ENCODE measurements around the gene KRTAP4-4.
"Not testable (repeated sequence)": the region's sequence is repeated elsewhere in the genome, so short reads cannot be mapped to it uniquely, and the experiment has no call there.

The KRTAP4-4 gene

GRCh38 chr17:41147531-41148204 is 12.9 kb downstream of the KRTAP4-4 start:
- no peak for DNase-seq

GRCh38 chr17:41145261-41145660 is 15.3 kb downstream of the KRTAP4-4 start:
- no peak for DNase-seq

DNA sequence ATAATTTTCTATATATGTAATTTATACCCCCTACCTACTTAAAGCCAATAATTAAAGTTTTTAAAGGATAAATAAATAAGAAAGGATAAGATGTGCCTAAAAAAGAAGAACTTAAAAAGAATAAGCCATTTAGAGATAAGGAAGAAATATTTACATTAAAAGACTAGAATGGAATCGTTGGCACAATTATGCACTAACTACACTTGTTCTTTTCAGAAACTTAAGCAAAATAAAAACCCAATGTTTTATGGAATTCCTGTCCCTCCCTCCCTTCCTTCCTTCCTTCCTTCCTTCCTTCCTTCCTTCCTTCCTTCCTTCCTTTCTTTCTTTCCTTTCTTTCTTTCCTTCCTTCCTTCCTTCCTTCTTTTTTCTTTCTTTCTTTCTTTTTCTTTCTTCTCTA is 15.7 kb downstream of the KRTAP4-4 start:
- DNase-seq, result no peak

DNA sequence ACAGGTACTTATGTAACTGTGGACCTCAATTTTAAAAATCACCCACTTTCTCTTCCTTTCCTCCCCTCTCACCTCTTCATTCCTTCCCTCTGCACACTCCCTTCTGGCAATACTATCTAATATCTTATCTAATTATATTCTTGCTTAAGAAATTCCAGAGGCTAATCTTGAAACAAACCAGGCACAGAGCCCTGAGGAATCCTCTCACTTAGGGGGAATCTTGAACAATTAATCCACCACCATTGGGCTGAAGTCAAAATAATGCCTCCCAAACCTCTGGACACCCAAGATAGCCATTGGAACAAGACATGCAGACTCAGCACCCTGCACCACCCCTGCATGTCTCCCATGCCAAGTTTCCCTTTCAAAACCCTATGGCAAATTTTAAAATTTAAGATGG is 19.2 kb downstream of the KRTAP4-4 start:
- DNase-seq, result no peak

GRCh38 chr17:41140360-41141131 is 20.0 kb downstream of the KRTAP4-4 start, which contains the start of gene KRTAP4-6:
Gene KRTAP4-6, minus strand, starts transcription at chr17:41140544. Its CDS starts 57 bp downstream, at chr17:41140487.
- DNase-seq, result no peak

- DNase-seq, result not testable (repeated sequence)
Observed at GRCh38 chr17:41139865-41140264, 20.7 kb downstream of the KRTAP4-4 start.

- no peak for DNase-seq
Observed at GRCh38 chr17:41133880-41134735, 26.4 kb downstream of the KRTAP4-4 start.

DNA sequence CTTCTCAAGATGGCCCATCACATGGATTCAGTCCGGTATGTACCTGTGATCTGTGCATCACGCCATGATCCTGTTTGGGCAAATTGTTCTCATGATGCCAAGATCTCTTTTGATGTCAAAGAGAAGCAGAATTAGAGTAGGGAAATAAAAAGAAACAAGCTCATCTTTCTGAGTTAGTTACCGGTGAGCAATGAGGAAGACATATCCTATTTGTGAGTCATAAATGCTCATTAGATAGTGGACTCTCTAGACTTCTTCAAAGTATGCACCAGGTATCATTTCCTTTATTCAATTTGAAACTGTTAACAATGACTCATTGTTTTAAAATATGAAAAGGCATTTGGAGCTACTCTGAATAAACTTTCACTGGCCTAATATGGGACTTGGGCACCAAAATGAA is 28.6 kb downstream of the KRTAP4-4 start:
- no peak for DNase-seq

DNA sequence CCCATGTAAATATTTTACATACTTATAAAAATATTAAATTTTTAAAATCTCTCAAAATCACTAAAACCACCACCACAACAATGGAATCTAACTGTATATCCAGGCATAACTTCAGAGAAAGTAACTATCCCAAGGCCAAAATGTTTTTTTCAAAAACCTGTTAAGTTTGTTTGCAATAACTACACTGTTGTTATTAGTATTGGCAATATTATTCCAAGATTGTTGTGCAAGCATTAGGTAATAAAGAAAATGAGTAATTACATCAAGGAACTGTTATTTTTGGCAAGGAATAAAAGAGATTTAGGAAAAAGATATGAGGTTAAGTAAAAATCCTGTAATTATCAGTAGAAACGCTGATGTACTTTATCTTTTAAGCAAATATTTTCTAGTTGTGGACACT is 33.2 kb downstream of the KRTAP4-4 start:
- no peak for DNase-seq

DNA sequence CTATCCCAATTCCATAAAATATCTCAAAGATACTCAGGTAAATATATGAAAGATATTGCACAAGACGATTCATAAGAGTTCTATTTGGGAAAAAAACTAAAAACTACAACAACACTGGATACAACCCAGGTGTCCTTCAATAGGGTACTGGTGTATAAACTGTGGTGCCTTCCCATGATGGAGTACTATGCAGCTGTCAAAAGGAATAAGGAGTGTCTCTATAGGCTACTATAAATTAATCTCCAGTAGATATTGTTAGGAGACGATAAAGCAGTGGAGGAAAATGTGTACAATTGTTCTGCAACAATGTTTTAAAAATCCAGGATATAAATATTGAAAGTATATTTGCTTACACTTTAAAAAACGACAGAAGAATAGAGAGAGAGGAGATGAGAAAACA is 34.1 kb downstream of the KRTAP4-4 start:
- DNase-seq, result no peak

- DNase-seq, result no peak
Observed at GRCh38 chr17:41125064-41125463, 35.5 kb downstream of the KRTAP4-4 start.

GRCh38 chr17:41123991-41124371 is 36.6 kb downstream of the KRTAP4-4 start, which contains the start of gene KRTAP4-12:
Gene KRTAP4-12, minus strand, starts transcription at chr17:41124182. Its CDS starts 60 bp downstream, at chr17:41124122.
- not testable (repeated sequence) for DNase-seq

- DNase-seq, result not testable (repeated sequence)
Observed at GRCh38 chr17:41123292-41123990, 37.1 kb downstream of the KRTAP4-4 start.

- DNase-seq, result no peak
Observed at GRCh38 chr17:41121742-41122141, 38.8 kb downstream of the KRTAP4-4 start.

DNA sequence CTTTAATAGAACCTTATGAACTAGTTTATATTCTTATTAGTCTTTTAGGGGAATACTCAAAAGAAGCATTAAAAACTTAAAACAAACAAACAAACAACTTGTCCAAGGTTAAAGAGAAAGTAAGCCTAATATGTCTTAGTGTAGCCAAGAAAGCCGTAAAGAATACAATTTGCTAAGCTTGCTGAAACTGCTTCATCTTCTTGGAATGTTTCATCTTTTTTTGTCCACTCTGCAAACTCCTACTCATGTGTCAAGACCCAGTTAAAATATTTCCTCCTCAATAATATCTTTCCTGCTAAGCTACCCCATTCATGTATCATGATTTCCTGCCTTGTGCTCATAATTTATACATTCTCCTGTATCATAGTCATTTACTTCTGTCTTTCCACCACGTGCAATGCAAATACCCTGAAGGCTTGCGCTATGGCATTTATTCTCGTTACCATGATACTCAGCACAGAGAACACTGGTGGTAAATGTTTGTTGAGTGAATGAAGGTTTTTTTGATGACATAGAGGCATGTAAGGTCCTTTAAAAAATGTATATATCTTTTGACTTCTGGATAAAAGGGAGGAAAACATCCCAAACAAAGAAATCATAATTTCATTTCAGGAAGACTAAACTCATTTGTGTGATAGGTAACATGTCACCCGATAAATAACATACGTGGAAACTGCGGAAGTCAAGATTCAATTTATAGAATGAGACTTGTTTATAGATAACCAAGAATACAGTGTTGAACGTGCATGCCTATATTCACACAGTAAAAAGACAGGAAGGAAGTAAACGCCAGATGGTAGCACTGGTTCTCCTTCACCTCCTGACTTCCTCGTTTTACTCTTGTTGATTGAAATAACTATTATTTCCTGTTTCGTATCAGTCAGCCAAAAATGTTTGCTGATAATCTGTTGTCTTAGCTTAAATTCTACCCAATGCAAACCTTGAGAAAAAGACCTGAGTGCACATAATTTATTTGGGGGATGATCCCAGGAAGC is 40.6 kb downstream of the KRTAP4-4 start:
- not testable (repeated sequence) for DNase-seq

GRCh38 chr17:41118721-41119120 is 41.8 kb downstream of the KRTAP4-4 start:
- no peak for DNase-seq

- DNase-seq, result not testable (repeated sequence)
Observed at GRCh38 chr17:41117846-41118386, 42.6 kb downstream of the KRTAP4-4 start, which contains the start of gene KRTAP4-11. Gene KRTAP4-11, minus strand, starts transcription at chr17:41118373. Its CDS starts 58 bp downstream, at chr17:41118315.

GRCh38 chr17:41116297-41116696 is 44.3 kb downstream of the KRTAP4-4 start:
- DNase-seq, result no peak

DNA sequence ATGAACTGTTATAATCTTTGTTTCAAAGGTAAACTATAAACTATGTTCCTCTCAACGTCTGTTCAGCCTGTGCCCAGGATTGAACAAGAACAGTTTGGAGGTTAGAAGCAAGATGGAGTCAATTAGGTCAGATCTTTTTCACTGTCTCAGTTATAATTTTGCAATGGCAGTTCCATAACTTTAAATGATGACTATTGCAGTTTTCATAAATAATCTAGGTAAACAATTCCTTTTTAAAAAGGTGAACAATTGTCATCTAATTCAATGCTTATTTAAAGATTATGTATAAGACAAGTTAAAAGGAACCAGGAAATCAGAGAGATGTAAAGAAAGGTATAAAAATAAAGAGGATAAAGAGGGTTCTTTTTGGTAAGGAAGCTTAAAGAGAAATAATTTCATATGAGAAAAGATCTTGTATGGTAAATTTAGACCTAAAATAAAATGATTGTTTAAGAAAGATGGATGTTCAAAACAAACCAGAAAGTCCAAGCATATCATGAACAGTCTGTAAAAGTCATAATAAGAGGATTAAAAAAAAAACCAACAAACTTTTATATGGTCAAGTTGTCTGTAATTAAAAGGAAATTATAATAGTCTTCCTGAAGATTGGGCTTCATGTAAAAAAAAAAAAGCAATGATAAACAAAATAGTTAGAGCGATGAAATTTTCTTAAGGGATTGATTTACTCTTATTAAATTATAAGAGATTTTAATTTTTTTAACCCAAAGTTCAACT is 49.2 kb downstream of the KRTAP4-4 start:
- DNase-seq, result no peak
